Activated naive CD8-positive, alpha-beta T cell treated with anti-CD3 and anti-CD28 coated beads for 36 hours (primary cell): ENCODE results near the gene UNC79. TPM values are rescaled to one million over a fixed set of nuclear protein-coding genes. Genes with fewer than 3 reads are reported as not detected.

ENCODE experiments used
- DNase-seq: peaks from one replicate; pipeline ENCODE4 v3.0.0; 2021
- H3K27ac Mint-ChIP-seq: one replicate; pipeline ENCODE4 v1.8.0; 2022; ENCODE audit warnings: mild to moderate bottlenecking, moderate library complexity, mixed read lengths
- H3K27me3 Mint-ChIP-seq: one replicate; pipeline ENCODE4 v1.8.0; 2022; ENCODE audit warnings: mild to moderate bottlenecking, mixed read lengths
- H3K36me3 Mint-ChIP-seq: one replicate; pipeline ENCODE4 v1.8.0; 2021; ENCODE audit warnings: mild to moderate bottlenecking, mixed read lengths
- H3K4me1 Mint-ChIP-seq: one replicate; pipeline ENCODE4 v1.8.0; 2021; ENCODE audit warnings: mixed read lengths
- H3K4me3 Mint-ChIP-seq: one replicate; pipeline ENCODE4 v1.8.0; 2022; ENCODE audit warnings: mild to moderate bottlenecking, moderate library complexity, mixed read lengths
- H3K9me3 Mint-ChIP-seq: one replicate; pipeline ENCODE4 v1.8.0; 2022; ENCODE audit warnings: mixed read lengths
- total RNA-seq, 2 experiments: library from RNA; stranded (reverse); gene quantifications; one replicate each; pipeline ENCODE4 v1.2.3, GENCODE V29; 2021

UNC79 gene
- total RNA-seq, 2 experiments from 2014 or later: 0.04 TPM; not detected in 1

DNA sequence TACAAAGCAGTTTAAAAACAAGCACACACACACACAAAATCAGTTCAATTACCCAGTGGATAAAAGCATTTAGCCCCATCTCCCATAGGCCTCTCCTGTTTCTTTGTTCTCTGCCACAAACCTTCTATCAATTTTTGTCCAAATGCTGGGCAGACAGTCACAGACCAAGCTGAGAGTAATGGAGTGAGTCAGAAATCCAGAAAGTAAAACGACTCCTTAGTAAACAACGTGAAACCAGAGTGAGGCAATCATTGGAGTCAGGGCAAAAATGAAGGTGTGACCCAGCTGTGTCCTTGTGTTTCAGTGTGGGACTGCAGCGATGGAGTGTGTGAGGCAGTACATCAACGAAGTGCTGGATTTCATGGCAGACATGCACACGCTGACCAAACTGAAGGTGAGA lies 255.5 kb downstream of the UNC79 start:
- peaks cover 56% of the 10 kb centered on the region for H3K27me3 Mint-ChIP-seq
- no peak for DNase-seq
- H3K4me3 Mint-ChIP-seq: no peak overlapping the region
- no peaks in the 10 kb centered on the region for H3K36me3 Mint-ChIP-seq
- no peak overlapping the region for H3K27ac Mint-ChIP-seq
- no peaks in the 10 kb centered on the region for H3K4me1 Mint-ChIP-seq
- no peaks in the 10 kb centered on the region for H3K9me3 Mint-ChIP-seq

DNA sequence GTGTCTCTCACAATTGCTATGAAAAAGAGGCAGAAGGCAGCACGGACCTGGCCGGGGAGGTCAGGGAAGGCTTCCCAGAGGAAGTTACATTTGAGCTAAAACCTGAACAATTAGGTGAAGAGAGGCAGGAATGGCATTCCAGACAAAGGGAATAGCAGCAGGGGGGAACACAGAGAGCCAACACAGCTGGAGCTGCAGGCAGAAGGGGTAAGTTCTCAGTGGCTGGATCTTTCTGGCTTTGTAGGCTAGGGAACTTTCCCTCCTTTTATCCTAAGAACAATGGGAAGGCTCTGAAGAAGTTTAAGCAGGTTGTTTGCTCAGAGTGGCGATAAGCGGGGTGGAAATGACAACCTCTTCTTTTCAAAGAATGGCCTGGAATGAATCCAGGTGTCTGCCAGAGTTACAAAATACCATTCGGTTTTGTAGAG lies 257.5 kb downstream of the UNC79 start:
- Mint-ChIP-seq H3K9me3 (no peaks in the 10 kb centered on the region), H3K4me1 (no peaks in the 10 kb centered on the region), H3K36me3 (no peaks in the 10 kb centered on the region), H3K4me3 (no peak overlapping the region), H3K27ac (no peak overlapping the region), H3K27me3 (peaks cover 50% of the 10 kb centered on the region)
- DNase-seq: no peak

- H3K27ac Mint-ChIP-seq: no peak overlapping the region
- H3K36me3 Mint-ChIP-seq: no peaks in the 10 kb centered on the region
- H3K27me3 Mint-ChIP-seq: peaks cover 49% of the 10 kb centered on the region
- no peaks in the 10 kb centered on the region for H3K4me1 Mint-ChIP-seq
- H3K9me3 Mint-ChIP-seq: no peaks in the 10 kb centered on the region
- DNase-seq: no peak
- H3K4me3 Mint-ChIP-seq: no peak overlapping the region
Measured at GRCh38 chr14:93688820-93689219, 258.1 kb downstream of the UNC79 start.

GRCh38 chr14:93690146-93690545 lies 259.4 kb downstream of the UNC79 start:
- Mint-ChIP-seq H3K27ac (no peak overlapping the region), H3K4me1 (no peaks in the 10 kb centered on the region), H3K9me3 (no peaks in the 10 kb centered on the region), H3K27me3 (peaks cover 49% of the 10 kb centered on the region), H3K36me3 (no peaks in the 10 kb centered on the region), H3K4me3 (no peak overlapping the region)
- no peak for DNase-seq

DNA sequence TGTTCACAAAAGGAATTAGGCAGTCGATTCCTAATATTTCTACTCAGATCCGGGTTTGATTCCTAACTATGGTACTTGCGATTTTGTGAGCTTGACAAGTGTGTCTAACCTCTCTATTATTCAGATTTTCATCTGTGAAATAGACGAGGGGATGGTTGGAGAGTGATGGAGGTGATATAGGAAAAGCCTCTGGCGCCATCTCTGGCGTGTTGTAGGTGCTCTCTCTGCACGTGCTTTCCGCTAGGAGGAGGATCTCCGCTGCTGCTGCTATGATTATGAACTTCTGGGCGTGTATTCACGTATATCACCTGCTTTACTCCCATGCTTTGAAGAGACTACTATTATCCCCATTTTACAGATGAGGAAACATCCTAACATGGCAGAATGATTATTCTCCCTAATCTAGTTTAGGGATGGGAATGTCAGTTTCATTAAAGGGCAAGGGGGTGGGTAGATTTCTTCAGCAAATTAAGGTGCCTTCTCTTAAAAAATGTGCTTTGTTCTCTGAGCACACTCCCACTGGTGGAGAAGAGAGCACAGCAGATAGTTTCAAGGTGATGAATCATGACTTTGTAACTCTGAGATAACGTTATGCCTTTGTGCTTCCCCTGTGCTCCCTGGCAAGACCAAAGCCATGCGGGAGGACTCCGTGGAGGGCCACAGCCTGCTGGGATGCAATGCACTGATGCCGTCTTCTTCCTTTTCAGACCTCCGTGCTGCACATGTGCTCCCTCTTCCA lies 260.5 kb downstream of the UNC79 start:
- Mint-ChIP-seq H3K27me3 (peaks cover 39% of the 10 kb centered on the region), H3K27ac (no peak overlapping the region), H3K4me1 (no peaks in the 10 kb centered on the region), H3K36me3 (no peaks in the 10 kb centered on the region), H3K9me3 (peaks cover 3% of the 10 kb centered on the region), H3K4me3 (no peak overlapping the region)
- DNase-seq: no peak

DNA sequence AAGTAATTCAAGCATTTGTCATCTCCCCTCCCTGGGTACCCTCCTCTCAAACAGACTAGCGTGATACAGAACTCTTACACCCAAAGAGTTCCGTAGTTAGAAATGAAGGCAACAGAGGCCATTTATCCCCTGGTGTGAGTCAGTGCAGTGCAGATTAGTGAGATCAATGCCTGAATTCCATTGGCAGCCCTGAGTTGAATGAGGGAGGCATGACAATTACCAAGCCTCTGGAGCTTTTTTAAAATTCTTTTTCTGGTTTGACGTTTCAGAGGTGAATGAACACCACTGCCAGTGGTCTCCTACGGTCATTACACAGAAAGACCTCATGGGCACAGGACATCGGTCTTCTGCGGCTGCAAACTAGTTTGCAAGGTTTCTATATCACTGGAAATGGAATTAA lies 263.2 kb downstream of the UNC79 start:
- H3K36me3 Mint-ChIP-seq: no peaks in the 10 kb centered on the region
- no peaks in the 10 kb centered on the region for H3K4me1 Mint-ChIP-seq
- DNase-seq: no peak
- H3K4me3 Mint-ChIP-seq: no peak overlapping the region
- H3K27ac Mint-ChIP-seq: no peak overlapping the region
- peaks cover 7% of the 10 kb centered on the region for H3K9me3 Mint-ChIP-seq
- H3K27me3 Mint-ChIP-seq: peaks cover 23% of the 10 kb centered on the region

GRCh38 chr14:93700928-93701327 lies 270.2 kb downstream of the UNC79 start:
- Mint-ChIP-seq H3K27me3 (peaks cover 8% of the 10 kb centered on the region), H3K9me3 (peaks cover 16% of the 10 kb centered on the region), H3K27ac (no peak overlapping the region), H3K4me3 (no peak overlapping the region), H3K36me3 (no peaks in the 10 kb centered on the region), H3K4me1 (no peaks in the 10 kb centered on the region)
- no peak for DNase-seq

DNA sequence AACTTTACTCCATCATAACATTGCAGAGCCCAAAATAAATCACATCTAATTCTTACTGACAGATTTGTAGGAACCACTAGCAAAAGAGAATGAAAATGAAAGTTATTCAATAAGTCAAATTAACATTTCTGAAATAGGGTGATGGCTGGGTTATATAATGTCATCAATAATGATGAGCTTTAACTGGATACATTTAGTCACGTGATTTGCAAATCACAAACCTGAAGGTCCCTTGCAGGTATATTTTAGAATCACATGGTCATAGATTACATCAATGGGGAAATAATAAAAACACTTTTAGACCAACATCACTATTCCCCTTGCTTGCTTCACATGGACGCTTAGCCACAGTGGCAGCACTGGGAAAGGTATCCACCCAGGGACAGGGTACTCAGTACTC lies 270.8 kb downstream of the UNC79 start:
- Mint-ChIP-seq H3K4me1 (no peaks in the 10 kb centered on the region), H3K27ac (no peak overlapping the region), H3K27me3 (peaks cover 8% of the 10 kb centered on the region), H3K4me3 (no peak overlapping the region), H3K36me3 (no peaks in the 10 kb centered on the region), H3K9me3 (peaks cover 14% of the 10 kb centered on the region)
- no peak for DNase-seq

DNA sequence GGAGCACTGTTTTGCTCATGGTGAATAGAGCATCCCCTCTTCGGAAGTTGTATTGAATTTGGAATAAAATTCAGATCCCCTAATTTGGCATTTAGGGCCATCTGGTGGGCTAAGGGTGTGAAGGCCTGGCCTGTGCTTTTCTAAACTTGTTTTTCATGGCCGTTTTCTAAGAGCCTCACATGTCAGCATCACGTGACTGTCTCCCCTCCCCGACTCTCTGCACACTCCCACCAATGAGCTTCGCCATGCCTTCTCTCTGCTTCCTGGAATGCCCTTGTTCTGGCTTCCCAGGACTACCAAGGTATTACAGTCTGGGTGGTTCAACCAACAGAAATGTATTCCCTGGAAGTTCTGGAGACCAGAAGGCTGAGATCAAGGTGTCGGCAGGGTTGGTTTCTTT lies 272.2 kb downstream of the UNC79 start:
- Mint-ChIP-seq H3K27ac (no peak overlapping the region), H3K27me3 (peaks cover 8% of the 10 kb centered on the region), H3K36me3 (no peaks in the 10 kb centered on the region), H3K9me3 (peaks cover 13% of the 10 kb centered on the region), H3K4me1 (no peaks in the 10 kb centered on the region), H3K4me3 (no peak overlapping the region)
- no peak for DNase-seq

DNA sequence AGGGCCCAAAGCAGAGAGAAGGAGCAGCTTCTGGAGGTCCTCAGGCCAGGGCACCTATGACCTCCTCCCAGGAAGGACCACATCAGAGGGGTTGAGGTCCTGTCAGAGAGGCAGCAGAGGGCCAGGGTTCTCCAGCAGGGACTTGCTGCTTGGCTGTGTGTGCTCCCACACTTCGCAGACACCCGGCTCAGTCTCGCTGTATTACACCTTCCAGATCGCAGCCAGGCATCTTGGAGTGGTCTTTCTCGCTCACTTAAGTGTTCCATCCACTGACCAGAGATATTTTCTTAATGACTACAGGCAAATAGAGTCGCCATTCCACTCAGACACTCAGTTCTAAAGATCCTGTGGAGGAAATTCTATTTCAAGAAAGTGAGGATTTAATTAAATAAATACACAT lies 273.2 kb downstream of the UNC79 start:
- DNase-seq: no peak
- H3K4me3 Mint-ChIP-seq: no peak overlapping the region
- no peaks in the 10 kb centered on the region for H3K36me3 Mint-ChIP-seq
- no peak overlapping the region for H3K27ac Mint-ChIP-seq
- H3K4me1 Mint-ChIP-seq: no peaks in the 10 kb centered on the region
- peaks cover 11% of the 10 kb centered on the region for H3K9me3 Mint-ChIP-seq
- peaks cover 8% of the 10 kb centered on the region for H3K27me3 Mint-ChIP-seq

DNA sequence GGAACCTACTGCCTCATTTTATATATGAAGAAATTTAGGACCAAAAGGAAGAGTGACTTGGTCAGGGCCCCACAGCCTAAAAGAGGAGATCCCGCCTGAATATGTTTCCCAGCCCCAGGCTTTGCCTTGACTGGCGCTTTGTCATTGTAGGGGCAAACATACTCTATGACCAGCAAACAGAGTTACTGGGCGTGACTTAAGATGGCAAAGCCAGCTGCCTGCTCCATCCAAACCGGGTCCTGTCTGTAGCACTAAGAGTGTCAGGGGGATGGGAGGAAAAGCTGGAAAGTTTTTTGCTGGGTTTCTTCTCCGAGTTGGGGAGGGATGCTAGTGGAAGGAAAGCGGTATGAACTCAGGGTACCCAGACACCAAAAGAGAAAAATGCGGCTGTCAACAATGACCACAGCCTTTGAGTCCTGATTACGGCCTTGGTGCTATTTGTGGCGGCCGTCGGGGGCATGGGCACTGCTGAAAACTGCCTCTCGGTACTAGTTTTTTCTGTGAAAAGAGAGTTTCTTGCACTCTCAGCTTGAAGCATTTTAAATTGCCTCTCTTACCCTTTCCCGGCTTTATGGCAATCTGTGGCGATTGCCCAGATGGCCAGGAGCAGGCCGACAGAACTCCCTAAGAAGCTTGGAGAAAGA lies 274.9 kb downstream of the UNC79 start:
- Mint-ChIP-seq H3K27ac (no peak overlapping the region), H3K9me3 (peaks cover 6% of the 10 kb centered on the region), H3K4me3 (no peak overlapping the region), H3K4me1 (no peaks in the 10 kb centered on the region), H3K36me3 (no peaks in the 10 kb centered on the region), H3K27me3 (peaks cover 8% of the 10 kb centered on the region)
- DNase-seq: no peak

DNA sequence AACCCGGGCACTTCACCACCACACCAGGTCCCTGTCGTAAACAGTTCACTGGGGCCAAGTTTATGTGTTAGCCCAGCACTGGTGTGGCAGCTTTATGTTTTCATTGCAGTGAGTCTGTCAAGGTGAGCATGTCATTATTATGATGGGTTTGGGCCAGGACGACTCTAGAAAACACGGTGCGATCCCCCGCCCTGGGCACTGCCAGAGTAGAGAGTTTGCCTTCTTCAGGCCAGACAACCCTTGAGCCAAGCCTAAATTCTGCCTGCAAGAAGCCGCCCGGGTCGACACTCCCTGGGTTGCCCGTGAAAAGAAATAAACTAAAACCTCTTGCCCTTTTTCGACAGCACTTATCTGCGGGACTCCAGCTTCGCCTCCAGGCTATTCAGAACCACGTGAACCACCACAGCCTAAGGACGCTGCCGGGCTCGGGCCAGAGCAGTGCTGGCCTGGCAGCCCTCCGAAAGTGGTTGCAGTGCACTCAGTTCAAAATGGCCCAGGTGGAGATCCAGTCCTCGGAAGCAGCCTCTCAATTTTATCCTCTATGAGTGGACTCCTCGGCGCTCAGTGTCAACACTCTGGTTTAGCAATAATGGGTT lies 275.7 kb downstream of the UNC79 start:
- H3K4me1 Mint-ChIP-seq: no peaks in the 10 kb centered on the region
- H3K27ac Mint-ChIP-seq: no peak overlapping the region
- H3K36me3 Mint-ChIP-seq: no peaks in the 10 kb centered on the region
- no peak for DNase-seq
- H3K4me3 Mint-ChIP-seq: no peak overlapping the region
- no peaks in the 10 kb centered on the region for H3K9me3 Mint-ChIP-seq
- peaks cover 8% of the 10 kb centered on the region for H3K27me3 Mint-ChIP-seq

GRCh38 chr14:93707475-93707874 lies 276.7 kb downstream of the UNC79 start:
- DNase-seq: no peak
- no peaks in the 10 kb centered on the region for H3K36me3 Mint-ChIP-seq

DNA sequence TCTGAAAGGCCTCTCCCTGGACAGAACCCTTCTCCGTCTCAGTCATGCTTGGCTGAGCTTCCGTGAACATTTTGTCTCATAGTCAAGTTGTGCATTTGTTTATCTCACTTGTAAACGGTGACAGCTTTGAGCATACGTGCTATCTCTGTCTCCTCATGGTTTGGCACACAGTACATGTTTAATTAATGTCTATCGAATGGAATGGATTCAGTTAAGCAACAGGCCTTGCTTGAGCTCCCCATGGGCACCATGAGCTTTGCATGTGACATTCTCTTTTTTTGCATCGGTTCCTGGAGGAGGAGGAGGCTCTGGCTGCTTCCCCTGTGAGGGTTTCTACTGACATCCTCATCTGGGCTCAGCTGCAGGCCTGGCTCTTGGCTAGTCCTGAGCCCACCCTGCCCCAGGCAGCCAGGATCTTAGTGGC lies 277.6 kb downstream of the UNC79 start:
- Mint-ChIP-seq H3K9me3 (no peaks in the 10 kb centered on the region), H3K4me1 (no peaks in the 10 kb centered on the region), H3K36me3 (no peaks in the 10 kb centered on the region), H3K27me3 (peaks cover 7% of the 10 kb centered on the region), H3K4me3 (no peak overlapping the region), H3K27ac (no peak overlapping the region)
- DNase-seq: no peak

More at GRCh38 chr14:93707475-93707874, 276.7 kb downstream of the UNC79 start:
- no peak overlapping the region for H3K27ac Mint-ChIP-seq
- peaks cover 8% of the 10 kb centered on the region for H3K27me3 Mint-ChIP-seq
- no peaks in the 10 kb centered on the region for H3K4me1 Mint-ChIP-seq
- H3K9me3 Mint-ChIP-seq: no peaks in the 10 kb centered on the region
- no peak overlapping the region for H3K4me3 Mint-ChIP-seq

GRCh38 chr14:93708800-93709199 lies 278.1 kb downstream of the UNC79 start:
- no peak for DNase-seq
- Mint-ChIP-seq H3K4me1 (no peaks in the 10 kb centered on the region), H3K4me3 (no peak overlapping the region), H3K36me3 (no peaks in the 10 kb centered on the region), H3K27ac (no peak overlapping the region), H3K27me3 (peaks cover 2% of the 10 kb centered on the region), H3K9me3 (no peaks in the 10 kb centered on the region)

- H3K4me1 Mint-ChIP-seq: no peaks in the 10 kb centered on the region
- H3K27me3 Mint-ChIP-seq: no peaks in the 10 kb centered on the region
- no peak overlapping the region for H3K4me3 Mint-ChIP-seq
Measured at GRCh38 chr14:93709249-93709648, 278.5 kb downstream of the UNC79 start.

More at GRCh38 chr14:93709249-93709648, 278.5 kb downstream of the UNC79 start:
- Mint-ChIP-seq H3K36me3 (no peaks in the 10 kb centered on the region), H3K9me3 (no peaks in the 10 kb centered on the region), H3K27ac (no peak overlapping the region)
- no peak for DNase-seq
